Liver (tissue), 3 donors: ENCODE results near the gene CRYGC.

ENCODE experiments used
- JUND ChIP-seq, 2 donors: IDR thresholded peaks; 2 replicates each; pipeline ENCODE4 v1.6.1; 2016; ENCODE audit warnings: antibody characterized with exemption in 2 of 2
- RXRA ChIP-seq, 2 donors: IDR thresholded peaks; 2 replicates each; pipeline ENCODE4 v1.6.1; 2017 to 2018; ENCODE audit warnings: antibody characterized with exemption in 2 of 2, mild to moderate bottlenecking in 1 of 2
- TF ChIP-seq, protein P1 (sequence below): fragments of 150-350 bp; IDR thresholded peaks from 2 replicates; pipeline ENCODE4 v1.5.1; 2017; ENCODE audit warnings: improper control_type of control experiment, low read depth, low read length; ENCODE audit not compliant: missing input control
- TF ChIP-seq, protein P2 (sequence below): IDR thresholded peaks from 2 replicates; pipeline ENCODE4 v1.6.1; 2016; ENCODE audit warnings: antibody characterized with exemption
- donor health status: healthy.
- donor health status: healthy.

GRCh38 chr2:208101716-208102631, 27.7 kb downstream of the CRYGC start:
- TF ChIP-seq, protein P1, sequence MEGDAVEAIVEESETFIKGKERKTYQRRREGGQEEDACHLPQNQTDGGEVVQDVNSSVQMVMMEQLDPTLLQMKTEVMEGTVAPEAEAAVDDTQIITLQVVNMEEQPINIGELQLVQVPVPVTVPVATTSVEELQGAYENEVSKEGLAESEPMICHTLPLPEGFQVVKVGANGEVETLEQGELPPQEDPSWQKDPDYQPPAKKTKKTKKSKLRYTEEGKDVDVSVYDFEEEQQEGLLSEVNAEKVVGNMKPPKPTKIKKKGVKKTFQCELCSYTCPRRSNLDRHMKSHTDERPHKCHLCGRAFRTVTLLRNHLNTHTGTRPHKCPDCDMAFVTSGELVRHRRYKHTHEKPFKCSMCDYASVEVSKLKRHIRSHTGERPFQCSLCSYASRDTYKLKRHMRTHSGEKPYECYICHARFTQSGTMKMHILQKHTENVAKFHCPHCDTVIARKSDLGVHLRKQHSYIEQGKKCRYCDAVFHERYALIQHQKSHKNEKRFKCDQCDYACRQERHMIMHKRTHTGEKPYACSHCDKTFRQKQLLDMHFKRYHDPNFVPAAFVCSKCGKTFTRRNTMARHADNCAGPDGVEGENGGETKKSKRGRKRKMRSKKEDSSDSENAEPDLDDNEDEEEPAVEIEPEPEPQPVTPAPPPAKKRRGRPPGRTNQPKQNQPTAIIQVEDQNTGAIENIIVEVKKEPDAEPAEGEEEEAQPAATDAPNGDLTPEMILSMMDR = peak; percentile 47
- no peak for TF ChIP-seq RXRA (IDR thresholded peaks at IDR 0.05)
- no peak for TF ChIP-seq JUND (IDR thresholded peaks at IDR 0.05)
- TF ChIP-seq, protein P2, sequence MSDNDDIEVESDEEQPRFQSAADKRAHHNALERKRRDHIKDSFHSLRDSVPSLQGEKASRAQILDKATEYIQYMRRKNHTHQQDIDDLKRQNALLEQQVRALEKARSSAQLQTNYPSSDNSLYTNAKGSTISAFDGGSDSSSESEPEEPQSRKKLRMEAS = no peak
